Fibroblast of villous mesenchyme (primary cell): ENCODE data around the gene BTG4. TPM values are rescaled to one million over a fixed set of nuclear protein-coding genes. Genes with fewer than 3 reads are reported as not detected.
A peak's percentile ranks its signal among the peaks of the same experiment; 100 is the strongest.

ENCODE experiments used
- DNase-seq: peaks from one replicate; pipeline ENCODE4 v3.0.0-alpha.2; 2010; ENCODE audit warnings: low read depth
- H3K4me3 ChIP-seq: 2 replicates; pipeline ENCODE4 v1.5.1; 2011; ENCODE audit warnings: low read depth, mild to moderate bottlenecking, low read length
- CTCF ChIP-seq: IDR thresholded peaks from 2 replicates; pipeline ENCODE4 v1.5.1; 2012; ENCODE audit warnings: low read depth, mild to moderate bottlenecking, low read length; ENCODE audit not compliant: insufficient read depth
- total RNA-seq: library from RNA; depleted of rRNA; stranded (reverse); fragments of >200 nt; gene quantifications from 2 replicates; pipeline ENCODE4 v1.2.3, GENCODE V29; 2012

BTG4 gene
- total RNA-seq, 1 donor, result not detected

- no peak for DNase-seq
- H3K4me3 ChIP-seq, result no peak overlapping the region
- no peak for TF ChIP-seq CTCF
These were observed 15.1 kb upstream of the BTG4 start for GRCh38 chr11:111527279-111527678.

GRCh38 chr11:111526501-111526900 lies 14.3 kb upstream of the BTG4 start:
- TF ChIP-seq CTCF, result no peak
- peak; percentile 20 for DNase-seq
- no peak overlapping the region for H3K4me3 ChIP-seq

- no peak overlapping the region for H3K4me3 ChIP-seq
- no peak for DNase-seq
- TF ChIP-seq CTCF, result no peak
These were observed 13.3 kb upstream of the BTG4 start for GRCh38 chr11:111525456-111525855.

- no peak overlapping the region for H3K4me3 ChIP-seq
- no peak for DNase-seq
These were observed 11.9 kb upstream of the BTG4 start for GRCh38 chr11:111524056-111524455.

GRCh38 chr11:111523343-111523742 lies 11.2 kb upstream of the BTG4 start:
- no peak overlapping the region for H3K4me3 ChIP-seq
- DNase-seq, result no peak
- no peak for TF ChIP-seq CTCF

More at GRCh38 chr11:111524056-111524455, 11.9 kb upstream of the BTG4 start:
- TF ChIP-seq CTCF, result no peak

GRCh38 chr11:111522426-111522825 lies 10.2 kb upstream of the BTG4 start:
- DNase-seq, result no peak
- TF ChIP-seq CTCF, result no peak
- no peak overlapping the region for H3K4me3 ChIP-seq

GRCh38 chr11:111521135-111521534 lies 8.9 kb upstream of the BTG4 start:
- no peak overlapping the region for H3K4me3 ChIP-seq
- DNase-seq, result no peak
- TF ChIP-seq CTCF, result no peak
